HCT116 (cell line): Measurements from ENCODE around the gene NCOR1. TPM values are rescaled to one million over a fixed set of nuclear protein-coding genes. Genes with fewer than 3 reads are reported as not detected.
A peak's percentile ranks its signal among the peaks of the same experiment; 100 is the strongest.

Source experiments
- ATAC-seq: fragments of 200-7000 bp; cut with Tn5 transposase; 2 replicates; pipeline ENCODE4 v1.9.1; 2020; ENCODE audit warnings: mild to moderate bottlenecking, moderate library complexity
- BruUV-seq: library from RNA; stranded (reverse); fragments of 400-500 nt; replicated peaks from 2 replicates; lab custom pipeline; 2021; lab: Mats Ljungman, UMichigan
- CTCF ChIA-PET: fragments of 300-600 bp; sonication (Branson Sonifier 250); formaldehyde crosslinking; loops from one replicate; lab custom pipeline; 2021; ENCODE audit warnings: antibody characterized with exemption; lab: Charles Lee
- POLR2A ChIA-PET: fragments of 300-600, 350-600 bp; sonication (Branson Sonifier 250); formaldehyde crosslinking; loops from one replicate; lab custom pipeline; 2021; ENCODE audit warnings: antibody characterized with exemption; lab: Charles Lee
- RAD21 ChIA-PET, 2 experiments: fragments of 300-600 bp; sonication (Branson Sonifier 250); formaldehyde crosslinking; loops; one replicate each; lab custom pipeline; 2023; ENCODE audit warnings: low total read pairs in 2 of 2; ENCODE audit not compliant: uncharacterized antibody in 2 of 2, unreplicated experiment in 2 of 2, low non-redundant PET in 1 of 2; lab: Charles Lee
- DNase-seq: peaks from one replicate; pipeline ENCODE4 v3.0.0-alpha.2; 2010; ENCODE audit warnings: low read depth, low spot score
- H2AFZ ChIP-seq: fragments of 200-600 bp; shearing (Covaris generic), sonication (generic); 2 replicates; pipeline ENCODE4 v1.6.1; 2017; ENCODE audit warnings: low read depth, mixed run types, mixed read lengths, antibody characterized with exemption, low read length; ENCODE audit not compliant: poor library complexity, severe bottlenecking
- H3K27ac ChIP-seq: 2 replicates; pipeline ENCODE4 v1.5.1; 2012; ENCODE audit warnings: low read depth, low read length
- H3K27me3 ChIP-seq: fragments of 200-600 bp; sonication (generic); 2 replicates; pipeline ENCODE4 v1.6.1; 2016; ENCODE audit warnings: mixed run types, low read length, mixed read lengths; ENCODE audit not compliant: insufficient read depth
- H3K36me3 ChIP-seq, 2 experiments: fragments of 200-500 bp in 1 of 2; fragments of 200-600 bp in 1 of 2; sonication (Bioruptor generic) in 1 of 2; sonication (generic) in 1 of 2; 2 replicates each; pipeline versions ENCODE4 v1.5.1 to v1.6.1; 2014 to 2016; ENCODE audit warnings: low read length in 2 of 2, inconsistent platforms in 1 of 2, mixed read lengths in 1 of 2, mixed run types in 1 of 2; ENCODE audit not compliant: insufficient read depth in 2 of 2, control insufficient read depth in 1 of 2
- H3K4me1 ChIP-seq, 2 experiments: fragments of 200-600 bp in 1 of 2; sonication (generic) in 1 of 2; 2 replicates each; pipeline versions ENCODE4 v1.5.1 to v1.6.1; 2012 to 2017; ENCODE audit warnings: low read length in 2 of 2, inconsistent platforms in 1 of 2, mild to moderate bottlenecking in 1 of 2, mixed read lengths in 1 of 2, mixed run types in 1 of 2, moderate library complexity in 1 of 2; ENCODE audit not compliant: insufficient read depth in 2 of 2, control insufficient read depth in 1 of 2
- H3K4me2 ChIP-seq: fragments of 200-600 bp; sonication (generic); 2 replicates; pipeline ENCODE4 v1.6.1; 2017; ENCODE audit warnings: mixed run types, low read length, mixed read lengths
- H3K4me3 ChIP-seq, 2 experiments: fragments of 200-600 bp in 1 of 2; sonication (generic) in 1 of 2; replicated peaks in 1 of 2; 2 replicates each; pipeline ENCODE4 v1.5.1; 2011 to 2016; ENCODE audit warnings: low read length in 2 of 2, control low read depth in 1 of 2, low read depth in 1 of 2, mild to moderate bottlenecking in 1 of 2, mixed read lengths in 1 of 2, mixed run types in 1 of 2
- H3K79me2 ChIP-seq: fragments of 200-600 bp; sonication (generic); 2 replicates; pipeline ENCODE4 v1.6.1; 2017; ENCODE audit warnings: mild to moderate bottlenecking, mixed run types, low read length, moderate library complexity, mixed read lengths; ENCODE audit not compliant: insufficient read depth
- H3K9ac ChIP-seq: fragments of 200-600 bp; sonication (generic); 2 replicates; pipeline ENCODE4 v1.6.1; 2016; ENCODE audit warnings: low read length, mixed read lengths
- H3K9me2 ChIP-seq: fragments of 200-600 bp; sonication (generic), shearing (Covaris generic); 2 replicates; pipeline ENCODE4 v1.6.1; 2017; ENCODE audit warnings: mixed run types, mild to moderate bottlenecking, moderate library complexity; ENCODE audit not compliant: insufficient read depth
- H3K9me3 ChIP-seq, 2 experiments: fragments of 200-500 bp in 1 of 2; fragments of 200-600 bp in 1 of 2; sonication (Bioruptor generic) in 1 of 2; sonication (generic) in 1 of 2; 2 replicates each; pipeline ENCODE4 v1.6.1; 2014 to 2017; ENCODE audit warnings: low read length in 2 of 2, mixed read lengths in 2 of 2, inconsistent platforms in 1 of 2, low read depth in 1 of 2, mild to moderate bottlenecking in 1 of 2, mixed run types in 1 of 2, moderate library complexity in 1 of 2; ENCODE audit not compliant: control insufficient read depth in 1 of 2, insufficient read depth in 1 of 2
- H4K20me1 ChIP-seq: fragments of 200-600 bp; sonication (generic), shearing (Covaris generic); 2 replicates; pipeline ENCODE4 v1.6.1; 2017; ENCODE audit warnings: mixed run types, mild to moderate bottlenecking, moderate library complexity; ENCODE audit not compliant: insufficient read depth
- CBX3 ChIP-seq: IDR thresholded peaks from 2 replicates; pipeline ENCODE4 v1.6.1; 2012; ENCODE audit warnings: low read depth
- EGR1 ChIP-seq: IDR thresholded peaks from 2 replicates; pipeline ENCODE4 v1.6.1; 2012; ENCODE audit warnings: low read depth
- EZH2 ChIP-seq: fragments of 200-600 bp; sonication (generic); IDR thresholded peaks from 2 replicates; pipeline ENCODE4 v1.6.1; 2017; ENCODE audit warnings: antibody characterized with exemption, mixed run types
- EZH2phosphoT487 ChIP-seq: fragments of 200-600 bp; IDR thresholded peaks from 2 replicates; pipeline ENCODE4 v1.6.1; 2018; ENCODE audit warnings: antibody characterized with exemption, borderline replicate concordance
- FOSL1 ChIP-seq: IDR thresholded peaks from 2 replicates; pipeline ENCODE4 v1.6.1; 2012; ENCODE audit warnings: low read depth
- JUND ChIP-seq: IDR thresholded peaks from 2 replicates; pipeline ENCODE4 v1.6.1; 2012
- POLR2A ChIP-seq: IDR thresholded peaks from 2 replicates; pipeline ENCODE4 v1.7.0; 2011; ENCODE audit warnings: borderline replicate concordance; ENCODE audit not compliant: insufficient read depth, insufficient read length; ENCODE audit errors: extremely low read depth
- SIN3A ChIP-seq: IDR thresholded peaks from 2 replicates; pipeline ENCODE4 v1.6.1; 2012; ENCODE audit warnings: low read depth
- TCF7L2 ChIP-seq: IDR thresholded peaks from 2 replicates; pipeline ENCODE4 v1.7.0; 2011; ENCODE audit warnings: borderline replicate concordance, inconsistent platforms; ENCODE audit not compliant: insufficient read depth, insufficient read length; ENCODE audit errors: extremely low read depth
- YY1 ChIP-seq: IDR thresholded peaks from 2 replicates; pipeline ENCODE4 v1.6.1; 2011; ENCODE audit warnings: low read length, low read depth, moderate library complexity, mild to moderate bottlenecking; ENCODE audit not compliant: insufficient replicate concordance; ENCODE audit errors: extremely low read depth
- ZFX ChIP-seq: fragments of 450-650 bp; IDR thresholded peaks from 2 replicates; pipeline ENCODE4 v1.6.1; 2017
- ZNF274 ChIP-seq: fragments of 200-500 bp; sonication (Bioruptor generic); IDR thresholded peaks from 2 replicates; pipeline ENCODE4 v1.6.1; 2014; ENCODE audit warnings: mild to moderate bottlenecking, low read depth, low read length, inconsistent platforms
- intact Hi-C: fragments of 100-400 bp; cut with micrococcal nuclease; formaldehyde crosslinking; loops from 2 replicates; pipeline ENCODE4 v1.10.0; 2022
- total RNA-seq: library from RNA; stranded (reverse); gene quantifications from one replicate; pipeline ENCODE4 v1.2.1, GENCODE V29; 2021; ENCODE audit not compliant: unreplicated experiment
- TF ChIP-seq, protein P1 (sequence below): IDR thresholded peaks from 2 replicates; pipeline ENCODE4 v1.6.1; 2012
- TF ChIP-seq, protein P2 (sequence below): IDR thresholded peaks from 2 replicates; pipeline ENCODE4 v1.6.1; 2011; ENCODE audit warnings: mild to moderate bottlenecking, low read length, moderate library complexity; ENCODE audit not compliant: insufficient replicate concordance; ENCODE audit errors: extremely low read depth
- TF ChIP-seq, protein P3 (sequence below): IDR thresholded peaks from 2 replicates; pipeline ENCODE4 v1.6.1; 2012
- TF ChIP-seq, protein P4 (sequence below), 3 experiments: fragments of 200-600 bp in 1 of 3; sonication (generic) in 1 of 3; IDR thresholded peaks in 2 of 3; conservative IDR thresholded peaks in 1 of 3; 2 replicates each; pipeline ENCODE4 v1.5.1; 2012 to 2017; ENCODE audit warnings: low read depth in 2 of 3, low read length in 2 of 3, antibody characterized with exemption in 1 of 3, borderline replicate concordance in 1 of 3, control low read depth in 1 of 3, mild to moderate bottlenecking in 1 of 3, mixed read lengths in 1 of 3, mixed run types in 1 of 3, moderate library complexity in 1 of 3; ENCODE audit not compliant: insufficient read depth in 1 of 3
- TF ChIP-seq, protein P5 (sequence below): IDR thresholded peaks from 2 replicates; pipeline ENCODE4 v1.6.1; 2012; ENCODE audit warnings: low read depth

NCOR1 gene
- total RNA-seq, 1 experiment from 2014 or later: 43.7 TPM

DNA sequence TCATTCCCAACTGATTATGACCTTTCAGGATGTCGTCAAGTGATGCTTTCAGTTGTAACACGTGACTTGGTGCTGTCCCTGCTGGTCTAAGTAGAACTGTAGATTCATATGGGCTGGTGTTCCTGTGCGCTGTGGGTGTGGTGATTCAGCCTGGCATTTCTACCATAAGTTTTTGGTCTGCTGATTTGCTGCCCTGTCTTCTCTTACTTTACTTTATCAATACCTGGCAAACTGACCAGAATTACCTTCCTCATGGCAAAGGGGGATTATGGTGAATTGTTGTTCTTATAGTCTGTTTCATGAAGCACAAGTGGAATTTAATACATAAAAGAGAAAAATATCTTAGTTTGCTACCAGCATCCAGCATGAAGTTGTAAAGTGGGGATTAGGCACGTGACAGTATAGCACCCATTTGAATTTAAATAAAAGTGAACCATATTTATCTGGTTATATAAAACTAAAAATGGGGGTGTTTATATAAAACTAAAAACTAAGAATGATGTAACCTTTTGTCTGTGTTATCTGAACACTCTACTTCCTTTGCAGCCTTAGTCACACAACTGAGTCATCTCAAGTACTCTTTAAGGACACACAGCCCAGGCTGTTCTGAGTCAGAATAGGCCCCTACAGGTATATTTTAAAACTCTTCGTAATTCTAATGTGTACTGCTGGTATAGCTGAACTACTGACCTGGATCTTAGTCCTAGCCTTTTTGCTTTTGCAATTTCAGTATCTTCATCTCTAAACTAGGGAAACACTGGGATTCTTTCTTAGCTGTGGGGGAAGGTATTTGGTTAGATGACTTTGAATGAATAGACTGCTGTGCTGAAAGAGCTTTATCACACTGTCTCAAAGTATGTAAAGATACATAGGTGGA is 187.4 kb downstream of the NCOR1 start:
- peak overlapping the region; percentile 54 for H3K9ac ChIP-seq
- no peaks in the 10 kb centered on the region for H3K9me2 ChIP-seq
- peak; percentile 85 for DNase-seq
- intact Hi-C loops: no loop called here
- H3K9me3 ChIP-seq: no peaks in the 10 kb centered on the region
- H3K4me3 ChIP-seq: peak overlapping the region in 1 of 2 experiments; percentile 41; a peak in 2 of 4 replicates
- H3K4me1 ChIP-seq: peaks cover 15 to 34% of the 10 kb centered on the region in 2 experiments
- H2AFZ ChIP-seq: no peak overlapping the region
- no peaks in the 10 kb centered on the region for H3K27me3 ChIP-seq
- peak overlapping the region; percentile 79 for H3K4me2 ChIP-seq
- H3K27ac ChIP-seq: peak overlapping the region; percentile 50
- peaks cover 24% of the 10 kb centered on the region; the same call in 1 of the 2 replicates for H4K20me1 ChIP-seq
- ChIA-PET POLR2A (interaction anchor here (1.6 kb wide), 1 partner anchor 29 kb away, joined by 4 read pairs; the partner anchor contains the start of genes TTC19 and ZSWIM7), RAD21 (no interaction called here), CTCF (no interaction called here)
- peak; percentile 94 for ATAC-seq
- H3K79me2 ChIP-seq: peaks cover 67% of the 10 kb centered on the region
- H3K36me3 ChIP-seq: peaks cover 42 to 69% of the 10 kb centered on the region in 2 experiments; a peak in 3 of 4 replicates
- BruUV-seq: TSS peak; percentile 50
- TF ChIP-seq JUND (peak; percentile 91), EGR1 (no peak), ZFX (no peak), SIN3A (peak; percentile 34; the same call in 1 of the 2 replicates), TCF7L2 (no peak), FOSL1 (peak; percentile 97), EZH2phosphoT487 (no peak), YY1 (no peak), ZNF274 (no peak), EZH2 (no peak), POLR2A (no peak), CBX3 (no peak; the same call in none of the 2 replicates)
- TF ChIP-seq, protein P1, sequence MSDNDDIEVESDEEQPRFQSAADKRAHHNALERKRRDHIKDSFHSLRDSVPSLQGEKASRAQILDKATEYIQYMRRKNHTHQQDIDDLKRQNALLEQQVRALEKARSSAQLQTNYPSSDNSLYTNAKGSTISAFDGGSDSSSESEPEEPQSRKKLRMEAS: peak; percentile 85
- TF ChIP-seq, protein P2, sequence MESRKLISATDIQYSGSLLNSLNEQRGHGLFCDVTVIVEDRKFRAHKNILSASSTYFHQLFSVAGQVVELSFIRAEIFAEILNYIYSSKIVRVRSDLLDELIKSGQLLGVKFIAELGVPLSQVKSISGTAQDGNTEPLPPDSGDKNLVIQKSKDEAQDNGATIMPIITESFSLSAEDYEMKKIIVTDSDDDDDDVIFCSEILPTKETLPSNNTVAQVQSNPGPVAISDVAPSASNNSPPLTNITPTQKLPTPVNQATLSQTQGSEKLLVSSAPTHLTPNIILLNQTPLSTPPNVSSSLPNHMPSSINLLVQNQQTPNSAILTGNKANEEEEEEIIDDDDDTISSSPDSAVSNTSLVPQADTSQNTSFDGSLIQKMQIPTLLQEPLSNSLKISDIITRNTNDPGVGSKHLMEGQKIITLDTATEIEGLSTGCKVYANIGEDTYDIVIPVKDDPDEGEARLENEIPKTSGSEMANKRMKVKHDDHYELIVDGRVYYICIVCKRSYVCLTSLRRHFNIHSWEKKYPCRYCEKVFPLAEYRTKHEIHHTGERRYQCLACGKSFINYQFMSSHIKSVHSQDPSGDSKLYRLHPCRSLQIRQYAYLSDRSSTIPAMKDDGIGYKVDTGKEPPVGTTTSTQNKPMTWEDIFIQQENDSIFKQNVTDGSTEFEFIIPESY: no peak
- TF ChIP-seq, protein P3, sequence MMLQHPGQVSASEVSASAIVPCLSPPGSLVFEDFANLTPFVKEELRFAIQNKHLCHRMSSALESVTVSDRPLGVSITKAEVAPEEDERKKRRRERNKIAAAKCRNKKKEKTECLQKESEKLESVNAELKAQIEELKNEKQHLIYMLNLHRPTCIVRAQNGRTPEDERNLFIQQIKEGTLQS: 0 out of 2 replicates have a peak, but pooled peaks have one; percentile 49
- TF ChIP-seq, protein P4, sequence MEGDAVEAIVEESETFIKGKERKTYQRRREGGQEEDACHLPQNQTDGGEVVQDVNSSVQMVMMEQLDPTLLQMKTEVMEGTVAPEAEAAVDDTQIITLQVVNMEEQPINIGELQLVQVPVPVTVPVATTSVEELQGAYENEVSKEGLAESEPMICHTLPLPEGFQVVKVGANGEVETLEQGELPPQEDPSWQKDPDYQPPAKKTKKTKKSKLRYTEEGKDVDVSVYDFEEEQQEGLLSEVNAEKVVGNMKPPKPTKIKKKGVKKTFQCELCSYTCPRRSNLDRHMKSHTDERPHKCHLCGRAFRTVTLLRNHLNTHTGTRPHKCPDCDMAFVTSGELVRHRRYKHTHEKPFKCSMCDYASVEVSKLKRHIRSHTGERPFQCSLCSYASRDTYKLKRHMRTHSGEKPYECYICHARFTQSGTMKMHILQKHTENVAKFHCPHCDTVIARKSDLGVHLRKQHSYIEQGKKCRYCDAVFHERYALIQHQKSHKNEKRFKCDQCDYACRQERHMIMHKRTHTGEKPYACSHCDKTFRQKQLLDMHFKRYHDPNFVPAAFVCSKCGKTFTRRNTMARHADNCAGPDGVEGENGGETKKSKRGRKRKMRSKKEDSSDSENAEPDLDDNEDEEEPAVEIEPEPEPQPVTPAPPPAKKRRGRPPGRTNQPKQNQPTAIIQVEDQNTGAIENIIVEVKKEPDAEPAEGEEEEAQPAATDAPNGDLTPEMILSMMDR (IDR thresholded peaks at IDR 0.05 in 2 of 3, conservative IDR thresholded peaks at IDR 0.05 in 1 of 3; ENCODE audit: borderline replicate concordance in 1 of 3, insufficient read depth in 1 of 3, low read depth in 2 of 3, low read length in 2 of 3): no peak; a peak in 1 of 6 replicates
- TF ChIP-seq, protein P5, sequence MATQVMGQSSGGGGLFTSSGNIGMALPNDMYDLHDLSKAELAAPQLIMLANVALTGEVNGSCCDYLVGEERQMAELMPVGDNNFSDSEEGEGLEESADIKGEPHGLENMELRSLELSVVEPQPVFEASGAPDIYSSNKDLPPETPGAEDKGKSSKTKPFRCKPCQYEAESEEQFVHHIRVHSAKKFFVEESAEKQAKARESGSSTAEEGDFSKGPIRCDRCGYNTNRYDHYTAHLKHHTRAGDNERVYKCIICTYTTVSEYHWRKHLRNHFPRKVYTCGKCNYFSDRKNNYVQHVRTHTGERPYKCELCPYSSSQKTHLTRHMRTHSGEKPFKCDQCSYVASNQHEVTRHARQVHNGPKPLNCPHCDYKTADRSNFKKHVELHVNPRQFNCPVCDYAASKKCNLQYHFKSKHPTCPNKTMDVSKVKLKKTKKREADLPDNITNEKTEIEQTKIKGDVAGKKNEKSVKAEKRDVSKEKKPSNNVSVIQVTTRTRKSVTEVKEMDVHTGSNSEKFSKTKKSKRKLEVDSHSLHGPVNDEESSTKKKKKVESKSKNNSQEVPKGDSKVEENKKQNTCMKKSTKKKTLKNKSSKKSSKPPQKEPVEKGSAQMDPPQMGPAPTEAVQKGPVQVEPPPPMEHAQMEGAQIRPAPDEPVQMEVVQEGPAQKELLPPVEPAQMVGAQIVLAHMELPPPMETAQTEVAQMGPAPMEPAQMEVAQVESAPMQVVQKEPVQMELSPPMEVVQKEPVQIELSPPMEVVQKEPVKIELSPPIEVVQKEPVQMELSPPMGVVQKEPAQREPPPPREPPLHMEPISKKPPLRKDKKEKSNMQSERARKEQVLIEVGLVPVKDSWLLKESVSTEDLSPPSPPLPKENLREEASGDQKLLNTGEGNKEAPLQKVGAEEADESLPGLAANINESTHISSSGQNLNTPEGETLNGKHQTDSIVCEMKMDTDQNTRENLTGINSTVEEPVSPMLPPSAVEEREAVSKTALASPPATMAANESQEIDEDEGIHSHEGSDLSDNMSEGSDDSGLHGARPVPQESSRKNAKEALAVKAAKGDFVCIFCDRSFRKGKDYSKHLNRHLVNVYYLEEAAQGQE: no peak
